IMR-90 (cell line): ENCODE results near the gene CCSER1. TPM values are rescaled to one million over a fixed set of nuclear protein-coding genes. Genes with fewer than 3 reads are reported as not detected.
"Not testable (repeated sequence)": the region's sequence is repeated elsewhere in the genome, so short reads cannot be mapped to it uniquely, and the experiment has no call there.

Experiments
- ATAC-seq: fragments of 200-7000 bp; cut with Tn5 transposase; 2 replicates; pipeline ENCODE4 v1.9.1; 2020; ENCODE audit warnings: low read depth, mild to moderate bottlenecking, moderate library complexity
- BruUV-seq: library from RNA; stranded (reverse); fragments of 400-500 nt; replicated peaks from 2 replicates; lab custom pipeline; 2021; lab: Mats Ljungman, UMichigan
- CTCF ChIA-PET: fragments of 300-600 bp; formaldehyde crosslinking; extraction: SDS; loops from one replicate; lab custom pipeline; 2021; ENCODE audit warnings: antibody characterized with exemption; lab: Yijun Ruan, JAX
- POLR2A ChIA-PET: fragments of 300-600 bp; sonication (Branson Sonifier 250); formaldehyde crosslinking; loops from one replicate; lab custom pipeline; 2022; ENCODE audit warnings: antibody characterized with exemption; ENCODE audit not compliant: unreplicated experiment; lab: Charles Lee
- DNase-seq: peaks from one replicate; pipeline ENCODE4 v3.0.0; 2013
- H2AFZ ChIP-seq: replicated peaks from 2 replicates; pipeline ENCODE3; 2013; ENCODE audit warnings: low read length, mild to moderate bottlenecking; ENCODE audit not compliant: poor library complexity
- H2AK5ac ChIP-seq: 2 replicates; pipeline ENCODE4 v1.6.1; 2013; ENCODE audit warnings: low read depth, low read length, inconsistent platforms
- H2AK9ac ChIP-seq: replicated peaks from 2 replicates; pipeline ENCODE3; 2013; ENCODE audit warnings: mild to moderate bottlenecking, low read depth, low read length, moderate library complexity; ENCODE audit not compliant: poor library complexity
- H2BK120ac ChIP-seq: 2 replicates; pipeline ENCODE4 v1.6.1; 2013; ENCODE audit warnings: low read depth, low read length, inconsistent platforms
- H2BK15ac ChIP-seq: 3 replicates; pipeline ENCODE4 v1.6.1; 2013; ENCODE audit warnings: low read depth, low read length, inconsistent platforms
- H2BK20ac ChIP-seq: 2 replicates; pipeline ENCODE4 v1.6.1; 2013; ENCODE audit warnings: low read depth, mild to moderate bottlenecking, inconsistent platforms, low read length, moderate library complexity
- H2BK5ac ChIP-seq: 2 replicates; pipeline ENCODE4 v1.6.1; 2013; ENCODE audit warnings: mild to moderate bottlenecking, low read depth, low read length, inconsistent platforms; ENCODE audit not compliant: poor library complexity, severe bottlenecking
- H3K14ac ChIP-seq: replicated peaks from 2 replicates; pipeline ENCODE4 v1.6.1; 2013; ENCODE audit warnings: low read depth, low read length, inconsistent platforms
- H3K18ac ChIP-seq: 2 replicates; pipeline ENCODE4 v1.6.1; 2013; ENCODE audit warnings: low read depth, low read length, control low read depth
- H3K23ac ChIP-seq: 2 replicates; pipeline ENCODE4 v1.6.1; 2013; ENCODE audit warnings: low read depth, low read length, inconsistent platforms
- H3K27ac ChIP-seq: 2 replicates; pipeline ENCODE4 v1.5.1; 2013; ENCODE audit warnings: mild to moderate bottlenecking, control low read depth, low read length; ENCODE audit not compliant: insufficient read depth
- H3K27me3 ChIP-seq: 2 replicates; pipeline ENCODE4 v1.6.1; 2013; ENCODE audit warnings: low read length; ENCODE audit not compliant: control insufficient read depth, insufficient read depth
- H3K36me3 ChIP-seq: 2 replicates; pipeline ENCODE4 v1.6.1; 2013; ENCODE audit warnings: low read length, mixed read lengths; ENCODE audit not compliant: control insufficient read depth, insufficient read depth
- H3K4ac ChIP-seq: 2 replicates; pipeline ENCODE4 v1.6.1; 2013; ENCODE audit warnings: low read depth, low read length, inconsistent platforms
- H3K4me1 ChIP-seq: 2 replicates; pipeline ENCODE4 v1.6.1; 2013; ENCODE audit warnings: low read length, mixed read lengths; ENCODE audit not compliant: control insufficient read depth, insufficient read depth
- H3K4me2 ChIP-seq: 2 replicates; pipeline ENCODE4 v1.6.1; 2013; ENCODE audit warnings: low read depth, mild to moderate bottlenecking, control low read depth, low read length, moderate library complexity
- H3K4me3 ChIP-seq: 2 replicates; pipeline ENCODE4 v1.5.1; 2013; ENCODE audit warnings: low read depth, mild to moderate bottlenecking, control low read depth, low read length, moderate library complexity; ENCODE audit not compliant: insufficient read depth
- H3K56ac ChIP-seq: 2 replicates; pipeline ENCODE4 v1.6.1; 2013; ENCODE audit warnings: low read length, inconsistent platforms; ENCODE audit not compliant: insufficient read depth; ENCODE audit errors: extremely low read depth
- H3K79me1 ChIP-seq, 2 experiments: 2 replicates each; pipeline ENCODE4 v1.6.1; 2013; ENCODE audit warnings: low read length in 2 of 2, inconsistent platforms in 1 of 2, low read depth in 1 of 2
- H3K9ac ChIP-seq: 2 replicates; pipeline ENCODE4 v1.6.1; 2013; ENCODE audit warnings: low read depth, low read length, control low read depth
- H3K9me1 ChIP-seq: 2 replicates; pipeline ENCODE4 v1.6.1; 2013; ENCODE audit warnings: low read length, inconsistent platforms; ENCODE audit not compliant: insufficient read depth
- H3K9me3 ChIP-seq: 2 replicates; pipeline ENCODE4 v1.6.1; 2013; ENCODE audit warnings: low read length; ENCODE audit not compliant: control insufficient read depth, insufficient read depth
- H4K20me1 ChIP-seq: 2 replicates; pipeline ENCODE4 v1.6.1; 2013; ENCODE audit warnings: low read length, inconsistent platforms; ENCODE audit not compliant: insufficient read depth
- H4K5ac ChIP-seq: 2 replicates; pipeline ENCODE4 v1.6.1; 2013; ENCODE audit warnings: mild to moderate bottlenecking, low read depth, low read length, control low read depth
- H4K8ac ChIP-seq, 2 experiments: 2 replicates each; pipeline ENCODE4 v1.6.1; 2013; ENCODE audit warnings: low read depth in 2 of 2, low read length in 2 of 2, control low read depth in 1 of 2, inconsistent platforms in 1 of 2
- H4K91ac ChIP-seq: 2 replicates; pipeline ENCODE4 v1.6.1; 2013; ENCODE audit warnings: low read depth, low read length, inconsistent platforms; ENCODE audit not compliant: insufficient read depth
- whole genome bisulfite sequencing, 2 experiments: methylation state at CpG; one replicate each; pipeline versions ENCODE4 v1.1.5 to v1.1.7; 2013; ENCODE audit warnings: missing lambda C conversion rate in 2 of 2; ENCODE audit not compliant: insufficient read length in 1 of 2; ENCODE audit errors: extremely low coverage in 2 of 2; 5-methylcytosine and 5-hydroxymethylcytosine counted together
- dilution Hi-C: fragments of 300-500 bp; cut with HindIII; formaldehyde crosslinking; loops from one replicate; pipeline ENCODE4 v1.14.3; 2018; ENCODE audit warnings: low sequenced_read_pairs; ENCODE audit not compliant: unreplicated experiment
- in situ Hi-C: fragments of 300-500 bp; cut with MboI; formaldehyde crosslinking; loops from 3 replicates; pipeline ENCODE4 v1.14.3; 2019; ENCODE audit warnings: low sequenced_read_pairs, inconsistent platforms, mixed read lengths
- intact Hi-C: fragments of 100-400 bp; cut with micrococcal nuclease; formaldehyde crosslinking; loops from 2 replicates; pipeline ENCODE4 v1.10.0; 2022
- polyA plus RNA-seq, 3 experiments: library from polyadenylated mRNA; depleted of rRNA; stranded (reverse); fragments of >200 nt; gene quantifications; 2 replicates each; pipeline ENCODE4 v1.2.3, GENCODE V29; 2012; ENCODE audit warnings: low replicate concordance in 1 of 3
- total RNA-seq: library from RNA; depleted of rRNA; stranded (reverse); fragments of >200 nt; gene quantifications from 2 replicates; pipeline ENCODE4 v1.2.3, GENCODE V29; 2012

CCSER1 gene
- total and polyA plus RNA-seq, 2 of the 4 experiments (the other 2 are of a cell fraction) = not detected

GRCh38 chr4:91217831-91218403, 1090.7 kb downstream of the CCSER1 start:
- H4K8ac ChIP-seq, H3K9ac ChIP-seq, H2AFZ ChIP-seq, DNase-seq, H3K4me1 ChIP-seq, H3K27me3 ChIP-seq, H3K4me2 ChIP-seq, H3K79me1 ChIP-seq, H2BK120ac ChIP-seq, H2BK5ac ChIP-seq, intact Hi-C loops, H3K14ac ChIP-seq, H3K56ac ChIP-seq, H3K27ac ChIP-seq, H3K23ac ChIP-seq, BruUV-seq, POLR2A ChIA-PET, H4K20me1 ChIP-seq, H2BK15ac ChIP-seq, H3K9me3 ChIP-seq, H4K91ac ChIP-seq, H3K4ac ChIP-seq, H2AK9ac ChIP-seq, in situ Hi-C loops, H4K5ac ChIP-seq, CTCF ChIA-PET, H2BK20ac ChIP-seq, ATAC-seq, H3K18ac ChIP-seq, H3K36me3 ChIP-seq, H2AK5ac ChIP-seq, H3K4me3 ChIP-seq, H3K9me1 ChIP-seq, dilution Hi-C loops: not testable (repeated sequence)
- WGBS, 2 experiments = 90% methylated on average over 5 of the region's 26 CpGs; no CpG with 5 or more reads in 1 of the 2 experiments
